Thoracic aorta (tissue), 2 donors: ENCODE data around the gene MCM6. TPM values are rescaled to one million over a fixed set of nuclear protein-coding genes. Genes with fewer than 3 reads are reported as not detected.
A peak's percentile ranks its signal among the peaks of the same experiment; 100 is the strongest.
"Not testable (repeated sequence)": the region's sequence is repeated elsewhere in the genome, so short reads cannot be mapped to it uniquely, and the experiment has no call there.

Experiments
- ATAC-seq: fragments of 150-250 bp; one replicate; pipeline ENCODE4 v1.8.0; 2017; ENCODE audit warnings: low read depth; ENCODE audit not compliant: insufficient number of reproducible peaks, low FRiP score
- DNase-seq: peaks from one replicate; pipeline ENCODE4 v3.0.0-alpha.2; 2020; ENCODE audit warnings: low spot score
- H3K27ac ChIP-seq, 2 donors: fragments of 200-600 bp; sonication (generic); 1 replicate in 1 of 2; 2 replicates in 1 of 2; pipeline ENCODE4 v1.5.1; 2016; ENCODE audit warnings: mild to moderate bottlenecking in 2 of 2, moderate library complexity in 2 of 2
- H3K27me3 ChIP-seq: fragments of 200-600 bp; sonication (generic); replicated peaks from 2 replicates; pipeline ENCODE4 v1.6.0; 2016; ENCODE audit warnings: mild to moderate bottlenecking; ENCODE audit not compliant: insufficient read depth
- H3K36me3 ChIP-seq: fragments of 200-600 bp; sonication (generic); one replicate; pipeline ENCODE4 v1.5.1; 2016
- H3K4me1 ChIP-seq, 2 donors: fragments of 200-600 bp; sonication (generic); 1 replicate in 1 of 2; 2 replicates in 1 of 2; pipeline versions ENCODE4 v1.5.1 to v1.6.0; 2016; ENCODE audit warnings: low read depth in 2 of 2, mild to moderate bottlenecking in 1 of 2; ENCODE audit not compliant: control insufficient read depth in 1 of 2
- H3K4me3 ChIP-seq: fragments of 200-600 bp; sonication (generic); 2 replicates; pipeline ENCODE4 v1.5.1; 2016; ENCODE audit warnings: mild to moderate bottlenecking
- H3K9me3 ChIP-seq: fragments of 200-600 bp; sonication (generic); 2 replicates; pipeline ENCODE4 v1.5.1; 2016
- total RNA-seq, 2 donors: library from RNA; depleted of rRNA; stranded (reverse); fragments of >200 nt; gene quantifications; one replicate each; pipeline versions ENCODE4 v1.1.0 to v1.2.3, GENCODE V29; 2016
- TF ChIP-seq, protein P1 (sequence below): fragments of 200-600 bp; sonication (generic); IDR thresholded peaks from one replicate; pipeline ENCODE4 v1.5.1; 2019; ENCODE audit warnings: antibody characterized with exemption

The MCM6 gene
- total RNA-seq, 2 donors from 2014 or later = 8.7 to 16.9 TPM

DNA sequence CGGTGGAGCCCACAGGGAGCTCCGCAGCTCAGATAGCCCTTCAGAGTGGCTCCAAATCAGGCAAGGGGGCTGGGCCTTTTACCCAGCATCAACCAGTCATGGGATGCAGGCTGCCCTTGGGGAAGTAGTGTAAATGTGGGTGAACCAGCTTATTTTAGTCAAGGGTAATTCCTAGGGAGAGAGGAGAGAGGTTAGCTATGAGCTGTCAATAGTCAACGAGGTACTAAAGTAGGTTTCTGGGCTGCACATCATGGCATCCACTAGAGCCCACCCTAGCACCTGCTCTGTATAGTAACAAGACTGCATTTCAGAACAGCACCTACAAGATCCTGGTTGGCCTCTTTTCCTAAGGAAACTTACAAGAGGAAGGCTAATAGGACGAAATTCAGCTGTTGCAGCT is 9.5 kb upstream of the MCM6 start:
- no peaks in the 10 kb centered on the region for H3K4me1 ChIP-seq
- TF ChIP-seq, protein P1, sequence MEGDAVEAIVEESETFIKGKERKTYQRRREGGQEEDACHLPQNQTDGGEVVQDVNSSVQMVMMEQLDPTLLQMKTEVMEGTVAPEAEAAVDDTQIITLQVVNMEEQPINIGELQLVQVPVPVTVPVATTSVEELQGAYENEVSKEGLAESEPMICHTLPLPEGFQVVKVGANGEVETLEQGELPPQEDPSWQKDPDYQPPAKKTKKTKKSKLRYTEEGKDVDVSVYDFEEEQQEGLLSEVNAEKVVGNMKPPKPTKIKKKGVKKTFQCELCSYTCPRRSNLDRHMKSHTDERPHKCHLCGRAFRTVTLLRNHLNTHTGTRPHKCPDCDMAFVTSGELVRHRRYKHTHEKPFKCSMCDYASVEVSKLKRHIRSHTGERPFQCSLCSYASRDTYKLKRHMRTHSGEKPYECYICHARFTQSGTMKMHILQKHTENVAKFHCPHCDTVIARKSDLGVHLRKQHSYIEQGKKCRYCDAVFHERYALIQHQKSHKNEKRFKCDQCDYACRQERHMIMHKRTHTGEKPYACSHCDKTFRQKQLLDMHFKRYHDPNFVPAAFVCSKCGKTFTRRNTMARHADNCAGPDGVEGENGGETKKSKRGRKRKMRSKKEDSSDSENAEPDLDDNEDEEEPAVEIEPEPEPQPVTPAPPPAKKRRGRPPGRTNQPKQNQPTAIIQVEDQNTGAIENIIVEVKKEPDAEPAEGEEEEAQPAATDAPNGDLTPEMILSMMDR = no peak
- H3K9me3 ChIP-seq = no peaks in the 10 kb centered on the region
- no peaks in the 10 kb centered on the region for H3K36me3 ChIP-seq
- H3K27me3 ChIP-seq = no peaks in the 10 kb centered on the region
- no peak for ATAC-seq
- H3K4me3 ChIP-seq = no peak overlapping the region
- DNase-seq = no peak
- no peak overlapping the region for H3K27ac ChIP-seq

DNA sequence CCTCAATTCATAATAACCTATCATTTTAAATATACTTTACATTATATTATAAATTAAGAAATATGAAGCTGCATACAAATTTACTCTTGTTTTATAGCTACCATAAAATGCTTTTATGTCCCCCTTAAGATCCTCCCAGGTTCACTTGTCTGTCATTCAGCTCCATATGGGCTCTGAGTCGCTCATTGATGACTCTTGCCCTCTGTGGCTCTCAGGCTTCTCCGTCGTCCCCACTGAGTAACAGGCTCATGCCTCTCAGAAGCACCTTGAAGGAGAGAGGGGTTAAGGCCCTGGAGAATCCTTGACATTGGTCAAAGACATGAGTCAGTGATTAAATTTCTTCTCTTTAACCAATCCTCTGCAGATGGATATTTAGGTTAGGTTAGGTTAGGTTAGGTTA is 6.2 kb upstream of the MCM6 start:
- H3K4me1 ChIP-seq = no peaks in the 10 kb centered on the region
- H3K4me3 ChIP-seq = no peak overlapping the region
- no peak for ATAC-seq
- TF ChIP-seq, protein P1 = no peak
- no peak for DNase-seq
- no peaks in the 10 kb centered on the region for H3K27me3 ChIP-seq
- no peaks in the 10 kb centered on the region for H3K9me3 ChIP-seq
- no peak overlapping the region for H3K27ac ChIP-seq
- H3K36me3 ChIP-seq = no peaks in the 10 kb centered on the region

DNA sequence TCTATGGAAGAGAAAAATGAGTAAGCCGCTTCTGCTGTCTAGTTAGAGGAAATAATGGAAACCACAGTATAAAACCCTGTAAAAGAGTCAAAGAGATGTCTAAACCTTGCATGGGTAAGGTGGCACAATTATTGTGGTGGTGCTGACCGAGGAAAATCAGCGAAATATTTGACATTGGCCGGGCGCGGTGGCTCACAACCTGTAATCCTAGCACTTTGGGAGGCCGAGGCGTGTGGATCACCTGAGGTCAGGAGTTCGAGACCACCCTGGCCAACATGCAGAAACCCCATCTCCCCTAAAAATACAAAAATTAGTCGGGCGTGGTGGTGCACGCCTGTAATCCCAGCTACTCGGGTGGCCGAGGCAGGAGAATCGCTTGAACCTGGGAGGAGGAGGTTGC is 527 bp upstream of the MCM6 start:
- ATAC-seq, DNase-seq, H3K27me3 ChIP-seq, H3K9me3 ChIP-seq, H3K36me3 ChIP-seq: not testable (repeated sequence)
- peak overlapping the region; percentile 34 to 74 for H3K27ac ChIP-seq
- peaks cover 0 to 12% of the 10 kb centered on the region in 2 donors for H3K4me1 ChIP-seq
- H3K4me3 ChIP-seq = peak overlapping the region; percentile 85

DNA sequence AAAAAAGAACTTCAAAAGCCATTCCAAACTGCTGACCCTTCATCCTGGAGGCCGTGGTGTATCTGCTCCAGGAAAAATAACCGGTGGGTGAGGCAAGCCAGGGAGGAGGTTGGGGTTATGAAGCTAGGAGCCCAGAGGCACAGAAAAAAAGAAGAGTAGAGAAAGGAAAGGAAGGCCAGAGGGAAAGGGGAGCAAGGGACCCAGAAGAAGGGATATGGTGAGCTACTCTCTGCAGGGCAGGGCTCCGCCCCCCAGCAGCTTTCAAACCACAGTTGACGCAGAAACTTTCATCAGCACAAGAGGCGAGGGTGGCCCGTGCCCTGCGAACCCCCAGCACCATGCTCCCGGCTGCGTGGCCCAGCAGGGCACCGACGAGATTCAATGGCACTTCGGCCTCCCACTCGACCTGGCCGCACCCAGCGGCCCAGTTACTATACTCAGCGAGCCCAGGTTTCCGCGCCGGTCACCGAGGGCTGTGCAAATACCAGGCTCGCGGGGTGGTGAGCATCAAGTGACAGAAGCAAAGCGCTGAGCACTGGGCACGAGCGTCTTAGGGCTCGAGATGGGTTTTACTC is 665 bp downstream of the MCM6 start:
- H3K27ac ChIP-seq = peak overlapping the region; percentile 74 to 88
- H3K27me3 ChIP-seq = no peaks in the 10 kb centered on the region
- ATAC-seq (no peak), DNase-seq (no peak)
- H3K9me3 ChIP-seq = no peaks in the 10 kb centered on the region
- TF ChIP-seq, protein P1 = no peak
- no peaks in the 10 kb centered on the region for H3K36me3 ChIP-seq
- peak overlapping the region; percentile 85 for H3K4me3 ChIP-seq
- peaks cover 0 to 12% of the 10 kb centered on the region in 2 donors for H3K4me1 ChIP-seq

DNA sequence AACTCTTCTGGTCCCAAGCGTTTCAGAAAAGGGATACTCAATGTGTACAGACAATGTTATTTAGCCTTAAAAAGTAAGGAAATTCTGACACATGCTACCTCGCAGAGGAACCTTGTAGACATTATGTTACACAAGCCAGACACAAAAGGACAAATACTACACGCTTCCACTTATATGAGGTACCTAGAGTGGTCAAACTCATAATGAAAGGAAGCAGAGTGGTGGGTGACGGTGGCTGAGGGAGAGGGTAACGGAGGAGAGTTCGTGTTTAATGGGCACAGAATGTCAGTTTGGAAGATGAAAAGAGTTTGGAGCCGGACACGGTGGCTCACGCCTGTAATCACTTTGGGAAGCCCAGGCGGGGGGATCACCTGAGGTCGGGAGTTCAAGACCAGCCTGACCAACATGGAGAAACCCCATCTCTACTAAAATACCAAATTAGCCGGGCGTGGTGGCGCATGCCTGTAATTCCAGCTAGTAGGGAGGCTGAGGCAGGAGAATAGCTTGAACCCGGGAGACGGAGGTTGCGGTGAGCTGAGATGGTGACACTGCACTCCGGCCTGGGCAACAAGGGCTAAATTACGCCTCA is 1.4 kb downstream of the MCM6 start:
- Histone ChIP-seq H3K4me3 (peak overlapping the region; percentile 85), H3K36me3 (peaks cover 3% of the 10 kb centered on the region), H3K27ac (no peak overlapping the region), H3K9me3 (no peaks in the 10 kb centered on the region), H3K4me1 (peaks cover 0 to 12% of the 10 kb centered on the region in 2 donors), H3K27me3 (no peaks in the 10 kb centered on the region)
- DNase-seq = no peak
- TF ChIP-seq, protein P1 = no peak
- ATAC-seq = no peak

DNA sequence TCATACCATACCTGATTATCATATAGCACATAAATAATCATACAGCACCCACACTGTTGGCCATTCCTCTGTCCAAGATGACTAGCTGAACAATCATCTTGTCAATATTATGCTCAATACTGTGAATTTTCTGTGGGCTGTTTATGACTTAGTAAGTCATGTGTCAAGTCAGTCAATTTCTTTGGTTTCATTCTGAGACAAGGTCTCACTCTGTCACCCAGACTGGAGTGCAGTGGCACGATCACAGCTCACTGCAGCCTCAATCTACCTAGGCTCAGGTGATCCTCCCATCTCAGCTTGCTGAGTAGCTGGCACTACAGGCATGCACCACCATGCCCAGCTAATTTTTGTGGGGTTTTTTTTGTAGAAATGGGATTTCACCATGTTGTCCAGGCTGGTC is 5.7 kb downstream of the MCM6 start:
- H3K4me1 ChIP-seq = peaks cover 0 to 12% of the 10 kb centered on the region in 2 donors
- DNase-seq = no peak
- H3K27ac ChIP-seq = no peak overlapping the region
- H3K4me3 ChIP-seq = no peak overlapping the region
- H3K36me3 ChIP-seq = peaks cover 18% of the 10 kb centered on the region
- no peak for ATAC-seq
- H3K9me3 ChIP-seq = no peaks in the 10 kb centered on the region
- TF ChIP-seq, protein P1 = no peak
- H3K27me3 ChIP-seq = no peaks in the 10 kb centered on the region
